Neural crest cell (in vitro differentiated cells): ENCODE results near the gene C2CD4D. TPM values are rescaled to one million over a fixed set of nuclear protein-coding genes. Genes with fewer than 3 reads are reported as not detected.

Source experiments
- DNase-seq: peaks from one replicate; pipeline ENCODE4 v3.0.0; 2021; ENCODE audit warnings: low read depth, mixed read lengths, low spot score
- H3K27ac Mint-ChIP-seq: one replicate; pipeline ENCODE4 v1.8.0; 2021; ENCODE audit warnings: mild to moderate bottlenecking, mixed read lengths; ENCODE audit not compliant: unreplicated experiment
- H3K27me3 Mint-ChIP-seq: 2 replicates; pipeline ENCODE4 v1.8.0; 2021; ENCODE audit warnings: low read depth, mild to moderate bottlenecking, mixed read lengths
- H3K36me3 Mint-ChIP-seq: 2 replicates; pipeline ENCODE4 v1.8.0; 2021; ENCODE audit warnings: low read depth, mild to moderate bottlenecking, mixed read lengths
- H3K4me1 Mint-ChIP-seq: 2 replicates; pipeline ENCODE4 v1.8.0; 2021; ENCODE audit warnings: mixed read lengths
- H3K4me3 Mint-ChIP-seq: one replicate; pipeline ENCODE4 v1.8.0; 2021; ENCODE audit warnings: mild to moderate bottlenecking, mixed read lengths
- H3K9me3 Mint-ChIP-seq: 2 replicates; pipeline ENCODE4 v1.8.0; 2021; ENCODE audit warnings: mixed read lengths
- total RNA-seq: library from RNA; stranded (reverse); gene quantifications from 2 replicates; pipeline ENCODE4 v1.2.1, GENCODE V29; 2021
- TF ChIP-seq, protein P1 (sequence below): fragments of 200-600 bp; sonication (generic); conservative IDR thresholded peaks from 2 replicates; pipeline ENCODE4 v1.5.0; 2021; ENCODE audit warnings: antibody characterized with exemption, mild to moderate bottlenecking

Gene C2CD4D
- total RNA-seq, 1 donor from 2014 or later: 0.40 TPM

DNA sequence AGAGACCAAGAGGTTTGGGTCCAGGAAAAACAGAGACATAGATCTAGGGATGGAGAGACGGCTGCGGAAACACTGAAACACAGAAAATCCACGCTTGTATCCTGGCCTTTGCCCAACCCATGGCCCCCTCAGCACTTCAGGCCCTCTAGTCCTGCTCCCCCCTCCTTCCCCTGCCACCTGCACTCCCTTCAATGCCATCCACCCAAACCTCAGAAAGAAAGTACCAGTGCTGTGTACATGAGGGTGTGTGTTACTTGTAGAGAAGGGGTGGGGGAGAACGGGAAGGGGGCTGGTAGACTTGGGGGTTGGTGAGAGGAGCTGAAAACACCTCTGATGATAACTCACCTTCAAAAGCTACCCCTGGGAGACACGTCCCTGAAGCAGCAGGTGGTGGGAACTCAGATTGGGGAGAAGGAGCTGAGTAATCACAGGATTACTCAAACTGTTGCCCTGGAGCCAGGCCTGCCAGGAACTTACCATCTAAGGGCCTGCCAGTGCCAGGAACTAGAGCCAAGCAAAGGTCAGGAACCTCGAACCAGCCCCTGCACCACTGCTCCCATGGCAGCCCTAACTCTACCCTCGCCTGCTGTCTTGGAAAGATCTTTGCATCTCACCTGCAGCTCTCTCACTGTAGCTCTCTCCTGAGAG, 19.5 kb downstream of the C2CD4D start:
- DNase-seq: no peak
- no peak overlapping the region for H3K27ac Mint-ChIP-seq
- H3K4me1 Mint-ChIP-seq: no peaks in the 10 kb centered on the region
- H3K27me3 Mint-ChIP-seq: no peaks in the 10 kb centered on the region
- no peak overlapping the region for H3K4me3 Mint-ChIP-seq
- no peaks in the 10 kb centered on the region for H3K36me3 Mint-ChIP-seq
- no peaks in the 10 kb centered on the region for H3K9me3 Mint-ChIP-seq
- TF ChIP-seq, protein P1, sequence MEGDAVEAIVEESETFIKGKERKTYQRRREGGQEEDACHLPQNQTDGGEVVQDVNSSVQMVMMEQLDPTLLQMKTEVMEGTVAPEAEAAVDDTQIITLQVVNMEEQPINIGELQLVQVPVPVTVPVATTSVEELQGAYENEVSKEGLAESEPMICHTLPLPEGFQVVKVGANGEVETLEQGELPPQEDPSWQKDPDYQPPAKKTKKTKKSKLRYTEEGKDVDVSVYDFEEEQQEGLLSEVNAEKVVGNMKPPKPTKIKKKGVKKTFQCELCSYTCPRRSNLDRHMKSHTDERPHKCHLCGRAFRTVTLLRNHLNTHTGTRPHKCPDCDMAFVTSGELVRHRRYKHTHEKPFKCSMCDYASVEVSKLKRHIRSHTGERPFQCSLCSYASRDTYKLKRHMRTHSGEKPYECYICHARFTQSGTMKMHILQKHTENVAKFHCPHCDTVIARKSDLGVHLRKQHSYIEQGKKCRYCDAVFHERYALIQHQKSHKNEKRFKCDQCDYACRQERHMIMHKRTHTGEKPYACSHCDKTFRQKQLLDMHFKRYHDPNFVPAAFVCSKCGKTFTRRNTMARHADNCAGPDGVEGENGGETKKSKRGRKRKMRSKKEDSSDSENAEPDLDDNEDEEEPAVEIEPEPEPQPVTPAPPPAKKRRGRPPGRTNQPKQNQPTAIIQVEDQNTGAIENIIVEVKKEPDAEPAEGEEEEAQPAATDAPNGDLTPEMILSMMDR: no peak

DNA sequence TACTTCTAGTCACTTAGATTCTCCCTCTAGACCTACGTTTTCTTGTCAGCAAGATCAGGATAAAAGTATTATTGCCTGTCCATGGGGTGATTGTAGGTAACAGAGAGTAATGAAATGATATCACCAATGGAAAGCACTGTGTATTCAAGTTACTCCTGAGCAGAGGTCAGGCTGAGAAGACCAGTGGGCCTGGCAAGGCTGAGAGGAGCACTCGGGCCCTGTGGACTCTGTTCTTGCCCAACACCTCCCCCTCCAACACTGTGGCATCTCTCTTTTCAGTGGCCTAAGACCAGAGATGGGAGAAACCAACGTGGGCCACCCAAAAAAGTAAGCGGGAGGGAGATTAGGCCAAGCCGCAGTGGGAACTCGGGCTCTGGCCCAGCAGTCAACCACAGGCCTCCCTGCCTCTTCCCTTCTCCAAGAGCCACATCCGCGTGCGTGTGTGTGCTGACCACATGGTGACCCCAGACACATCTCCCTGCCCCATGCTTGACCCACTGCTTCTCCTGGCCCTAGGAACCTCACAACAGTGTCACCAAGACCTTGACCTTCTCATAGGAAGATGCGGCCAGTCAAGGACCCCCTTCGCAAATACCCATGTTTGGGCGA, 20.3 kb downstream of the C2CD4D start:
- no peak for DNase-seq
- Mint-ChIP-seq H3K27me3 (no peaks in the 10 kb centered on the region), H3K9me3 (no peaks in the 10 kb centered on the region), H3K4me1 (no peaks in the 10 kb centered on the region), H3K36me3 (no peaks in the 10 kb centered on the region), H3K27ac (peak overlapping the region; percentile 36), H3K4me3 (no peak overlapping the region)
- TF ChIP-seq, protein P1: no peak

DNA sequence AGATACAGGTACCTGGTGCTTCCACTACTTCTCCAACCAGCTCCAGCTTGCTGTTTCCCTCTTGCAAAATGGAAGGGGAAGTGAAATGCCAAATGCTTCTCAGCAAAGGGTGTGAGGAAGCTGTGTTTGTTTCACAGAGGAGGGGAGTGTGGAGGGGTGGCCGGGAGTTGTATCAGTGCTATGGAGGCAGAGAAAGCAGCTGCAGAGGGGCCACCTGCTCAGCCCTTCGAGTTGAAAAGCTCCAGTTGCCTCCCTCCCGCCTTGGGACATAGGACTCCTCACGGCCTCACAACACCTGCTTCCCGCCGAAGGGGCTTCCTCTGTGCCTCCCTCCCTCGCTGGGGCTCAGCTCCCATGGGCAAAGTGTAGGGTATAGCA, 22.3 kb downstream of the C2CD4D start:
- H3K9me3 Mint-ChIP-seq: no peaks in the 10 kb centered on the region
- no peaks in the 10 kb centered on the region for H3K4me1 Mint-ChIP-seq
- TF ChIP-seq, protein P1: no peak
- H3K36me3 Mint-ChIP-seq: no peaks in the 10 kb centered on the region
- H3K4me3 Mint-ChIP-seq: no peak overlapping the region
- no peaks in the 10 kb centered on the region for H3K27me3 Mint-ChIP-seq
- DNase-seq: no peak
- H3K27ac Mint-ChIP-seq: no peak overlapping the region

DNA sequence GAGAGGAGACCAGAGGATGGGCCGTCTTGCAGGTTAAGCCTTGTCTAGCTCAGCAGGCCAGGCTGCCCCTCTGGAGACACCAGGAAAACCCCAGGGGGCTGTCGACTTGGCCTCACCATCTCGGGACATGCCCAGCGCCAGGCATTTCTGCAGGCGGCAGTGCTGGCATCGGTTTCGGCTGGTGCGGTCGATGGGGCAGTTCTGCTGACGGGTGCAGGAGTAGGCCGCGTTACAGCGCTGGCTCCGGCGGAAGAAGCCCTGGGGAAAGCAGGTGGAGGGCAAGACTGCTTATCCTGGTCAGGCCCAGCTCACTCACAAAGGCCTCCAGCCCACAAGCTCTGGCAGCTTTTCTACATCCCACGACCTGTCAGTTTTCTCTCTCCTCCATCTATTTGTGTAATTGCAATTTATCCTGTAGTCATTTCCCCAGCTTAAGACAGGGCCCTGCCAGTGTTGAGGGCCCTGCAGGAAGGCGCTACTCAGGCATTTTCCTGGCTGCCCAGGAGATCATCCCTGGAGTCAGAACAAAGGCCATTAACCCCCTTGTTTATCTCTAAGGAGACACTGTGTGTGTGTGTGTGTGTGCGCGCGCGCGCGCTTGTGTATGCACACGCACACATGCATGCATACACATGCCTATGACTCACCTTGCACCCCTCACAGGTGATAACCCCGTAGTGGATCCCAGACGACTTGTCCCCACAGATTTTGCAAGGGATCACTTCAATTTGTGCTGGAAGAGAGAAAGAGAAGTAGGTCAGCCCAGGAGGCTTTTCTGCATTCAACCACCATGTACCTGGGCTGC, 22.9 kb downstream of the C2CD4D start:
- H3K27me3 Mint-ChIP-seq: no peaks in the 10 kb centered on the region

DNA sequence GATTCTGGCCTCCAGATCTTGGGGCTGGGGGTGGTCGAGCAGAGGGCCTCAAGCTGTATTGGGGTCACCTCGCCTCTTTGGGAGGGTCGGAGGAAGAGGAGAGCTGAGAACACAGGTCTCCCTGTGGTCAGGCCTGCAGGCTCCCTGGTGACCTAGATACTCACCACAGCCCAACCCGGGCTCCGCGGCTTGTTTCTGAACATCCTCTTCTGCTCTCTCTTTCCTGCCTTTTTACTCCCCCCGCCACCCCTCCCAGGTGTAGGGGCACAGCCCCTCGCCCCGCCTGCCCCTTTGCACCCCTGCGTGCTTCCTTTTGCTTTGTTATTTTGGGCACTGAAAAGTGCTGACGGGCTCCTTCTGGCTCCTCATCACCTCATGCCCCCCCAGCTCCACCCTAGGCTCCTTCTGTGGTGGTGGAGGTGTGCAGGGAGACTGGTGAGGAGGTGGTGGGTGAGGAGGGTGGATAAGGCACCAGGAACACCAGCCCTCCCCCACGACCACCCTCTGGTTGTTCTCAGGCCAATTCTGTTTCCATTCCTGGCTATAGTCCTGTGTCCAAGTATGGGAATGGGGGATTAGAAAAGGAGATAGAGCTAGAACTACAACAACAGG, 23.8 kb downstream of the C2CD4D start:
- DNase-seq: no peak
- H3K36me3 Mint-ChIP-seq: no peaks in the 10 kb centered on the region
- H3K9me3 Mint-ChIP-seq: no peaks in the 10 kb centered on the region
- no peak overlapping the region for H3K4me3 Mint-ChIP-seq
- H3K27ac Mint-ChIP-seq: peak overlapping the region; percentile 88
- TF ChIP-seq, protein P1: no peak
- no peaks in the 10 kb centered on the region for H3K27me3 Mint-ChIP-seq
- no peaks in the 10 kb centered on the region for H3K4me1 Mint-ChIP-seq

More for the DNA sequence above, 22.9 kb downstream of the C2CD4D start:
- peak overlapping the region; percentile 79 for H3K27ac Mint-ChIP-seq
- no peak for DNase-seq
- no peaks in the 10 kb centered on the region for H3K9me3 Mint-ChIP-seq
- H3K4me3 Mint-ChIP-seq: no peak overlapping the region
- H3K4me1 Mint-ChIP-seq: no peaks in the 10 kb centered on the region
- TF ChIP-seq, protein P1: no peak
- H3K36me3 Mint-ChIP-seq: no peaks in the 10 kb centered on the region
